Measurements from ENCODE around the gene GRIN2A.

GRIN2A gene

DNA sequence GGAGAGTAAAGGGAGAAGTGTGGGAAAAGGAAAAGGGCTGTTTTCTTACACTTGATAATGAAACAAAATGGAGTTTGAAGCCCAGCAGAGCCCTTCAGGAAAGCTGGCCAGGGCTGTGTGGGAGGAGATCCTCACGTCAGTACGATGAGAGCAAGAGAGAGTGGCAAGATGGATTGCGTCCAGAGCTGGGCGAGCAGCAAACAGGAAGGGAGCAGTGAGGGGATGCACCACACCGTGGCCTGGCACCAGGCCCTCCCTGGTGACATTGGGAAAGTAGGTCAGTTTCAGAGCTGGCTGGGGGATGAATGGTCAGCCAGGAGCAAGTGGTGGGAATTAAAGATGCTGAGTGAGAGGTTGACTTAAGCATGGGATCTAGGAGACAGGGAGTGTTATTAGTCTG, 273.6 kb downstream of the GRIN2A start:
- POLR2A ChIA-PET, result interaction anchor here (0.5 kb wide), 1 partner anchor 74 kb away, joined by 5 read pairs; no protein-coding TSS in a partner anchor
- TF ChIP-seq, protein P1, sequence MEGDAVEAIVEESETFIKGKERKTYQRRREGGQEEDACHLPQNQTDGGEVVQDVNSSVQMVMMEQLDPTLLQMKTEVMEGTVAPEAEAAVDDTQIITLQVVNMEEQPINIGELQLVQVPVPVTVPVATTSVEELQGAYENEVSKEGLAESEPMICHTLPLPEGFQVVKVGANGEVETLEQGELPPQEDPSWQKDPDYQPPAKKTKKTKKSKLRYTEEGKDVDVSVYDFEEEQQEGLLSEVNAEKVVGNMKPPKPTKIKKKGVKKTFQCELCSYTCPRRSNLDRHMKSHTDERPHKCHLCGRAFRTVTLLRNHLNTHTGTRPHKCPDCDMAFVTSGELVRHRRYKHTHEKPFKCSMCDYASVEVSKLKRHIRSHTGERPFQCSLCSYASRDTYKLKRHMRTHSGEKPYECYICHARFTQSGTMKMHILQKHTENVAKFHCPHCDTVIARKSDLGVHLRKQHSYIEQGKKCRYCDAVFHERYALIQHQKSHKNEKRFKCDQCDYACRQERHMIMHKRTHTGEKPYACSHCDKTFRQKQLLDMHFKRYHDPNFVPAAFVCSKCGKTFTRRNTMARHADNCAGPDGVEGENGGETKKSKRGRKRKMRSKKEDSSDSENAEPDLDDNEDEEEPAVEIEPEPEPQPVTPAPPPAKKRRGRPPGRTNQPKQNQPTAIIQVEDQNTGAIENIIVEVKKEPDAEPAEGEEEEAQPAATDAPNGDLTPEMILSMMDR (IDR thresholded peaks at IDR 0.05; ENCODE audit: control extremely low read depth, extremely low read depth, low read depth, missing control alignments), result no peak
- CTCF ChIA-PET, result interaction anchor here (1.0 to 1.5 kb wide), 2 partner anchors 25 to 29 kb away, joined by 3 read pairs; no protein-coding TSS in a partner anchor
- DNase-seq (ENCODE audit: extremely low spot score), result no peak

DNA sequence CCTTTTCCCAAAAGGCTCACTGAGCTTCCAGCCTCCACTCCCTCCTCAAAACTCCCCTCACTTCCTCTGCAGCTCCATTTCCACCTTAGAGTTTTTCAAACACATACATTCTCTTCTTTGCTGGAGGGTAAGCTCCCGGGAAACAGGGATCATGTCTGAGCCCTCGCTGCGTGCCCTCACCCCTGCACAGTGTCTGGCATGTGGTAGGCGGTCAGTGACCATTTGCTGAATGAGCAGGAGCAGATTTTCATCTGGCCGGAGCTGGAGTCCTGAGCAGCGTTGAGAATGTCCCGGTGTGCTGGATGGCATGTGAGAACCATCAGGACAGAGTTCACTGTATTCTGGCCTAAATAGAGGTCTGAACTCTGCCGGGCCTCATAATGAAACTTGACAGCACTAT, 274.5 kb downstream of the GRIN2A start:
- CTCF ChIA-PET, result interaction anchor here (1.2 to 1.5 kb wide), 2 partner anchors 25 to 100 kb away, joined by 3 read pairs; no protein-coding TSS in a partner anchor

DNA sequence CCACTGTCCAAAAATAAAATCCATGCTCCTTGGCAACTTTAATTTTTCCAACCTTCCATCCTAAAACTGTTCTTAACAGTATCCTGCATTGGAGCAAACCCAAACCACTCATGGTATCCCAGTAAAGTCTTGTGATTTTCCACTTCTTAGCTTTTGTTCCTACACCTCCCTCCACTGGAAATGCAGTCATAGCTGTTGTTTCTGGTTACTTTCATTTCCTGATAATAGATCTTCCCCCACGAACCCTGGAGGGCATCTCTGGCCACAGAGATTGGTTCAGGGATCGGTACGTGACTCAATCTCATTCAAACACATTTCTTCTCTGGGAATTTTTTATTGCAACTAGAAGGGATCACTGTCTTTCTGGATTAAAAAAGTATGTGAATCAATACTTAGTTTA, 276.0 kb downstream of the GRIN2A start:
- TF ChIP-seq, protein P1 (IDR thresholded peaks at IDR 0.05; ENCODE audit: control extremely low read depth, extremely low read depth, low read depth, missing control alignments), result no peak
- POLR2A ChIA-PET, result no interaction called here
- no peak for DNase-seq (ENCODE audit: extremely low spot score)
- CTCF ChIA-PET, result interaction anchor here (1.1 kb wide), 1 partner anchor 41 kb away, joined by 3 read pairs; no protein-coding TSS in a partner anchor

More for the DNA sequence above, 274.5 kb downstream of the GRIN2A start:
- TF ChIP-seq, protein P1 (IDR thresholded peaks at IDR 0.05; ENCODE audit: control extremely low read depth, extremely low read depth, low read depth, missing control alignments), result no peak
- POLR2A ChIA-PET, result no interaction called here
- no peak for DNase-seq (ENCODE audit: extremely low spot score)

DNA sequence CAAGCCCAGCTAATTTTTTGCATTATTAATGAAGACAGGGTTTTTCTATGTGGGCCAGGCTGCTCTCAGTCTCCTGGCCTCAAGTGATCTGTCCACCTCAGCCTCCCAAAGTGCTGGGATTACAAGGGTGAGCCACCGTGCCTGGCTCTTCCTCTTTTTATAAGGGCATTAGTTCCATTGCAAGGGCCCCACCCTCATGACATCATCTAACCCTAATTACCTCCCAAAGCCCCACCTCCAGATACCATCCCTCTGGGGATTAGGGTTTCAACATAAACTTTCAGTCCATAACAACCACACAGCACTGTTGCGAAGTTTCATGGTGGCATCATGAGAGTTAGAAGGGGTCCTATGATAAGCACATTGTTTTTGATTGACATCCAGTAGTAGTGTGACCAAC, 277.7 kb downstream of the GRIN2A start:
- no peak for DNase-seq (ENCODE audit: extremely low spot score)
- CTCF ChIA-PET, result no interaction called here
- TF ChIP-seq, protein P1 (IDR thresholded peaks at IDR 0.05; ENCODE audit: control extremely low read depth, extremely low read depth, low read depth, missing control alignments), result no peak
- POLR2A ChIA-PET, result no interaction called here

DNA sequence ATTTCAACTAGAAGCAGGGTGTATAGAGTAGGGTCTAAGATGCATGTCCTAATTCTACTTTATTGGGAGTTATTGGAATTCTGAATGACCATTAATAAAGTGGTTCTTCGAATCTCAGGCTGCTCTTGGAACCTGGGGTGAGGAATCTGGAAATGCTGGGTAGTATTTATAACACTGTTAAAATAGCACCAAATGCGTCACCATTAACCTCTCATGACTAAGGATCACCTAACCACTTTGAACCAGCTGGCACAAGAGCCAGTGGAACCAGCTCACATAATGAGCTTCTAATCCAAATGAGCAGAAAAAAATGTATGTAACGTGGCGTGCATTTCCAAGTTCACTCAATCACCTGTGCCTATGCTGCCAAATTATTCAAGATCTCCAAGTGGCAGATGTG, 281.7 kb downstream of the GRIN2A start:
- no peak for DNase-seq (ENCODE audit: extremely low spot score)
- ChIA-PET CTCF (interaction anchor here (0.9 to 1.2 kb wide), 2 partner anchors 13 to 45 kb away, joined by 3 to 6 read pairs; no protein-coding TSS in a partner anchor), POLR2A (no interaction called here)
- TF ChIP-seq, protein P1 (IDR thresholded peaks at IDR 0.05; ENCODE audit: control extremely low read depth, extremely low read depth, low read depth, missing control alignments), result no peak

DNA sequence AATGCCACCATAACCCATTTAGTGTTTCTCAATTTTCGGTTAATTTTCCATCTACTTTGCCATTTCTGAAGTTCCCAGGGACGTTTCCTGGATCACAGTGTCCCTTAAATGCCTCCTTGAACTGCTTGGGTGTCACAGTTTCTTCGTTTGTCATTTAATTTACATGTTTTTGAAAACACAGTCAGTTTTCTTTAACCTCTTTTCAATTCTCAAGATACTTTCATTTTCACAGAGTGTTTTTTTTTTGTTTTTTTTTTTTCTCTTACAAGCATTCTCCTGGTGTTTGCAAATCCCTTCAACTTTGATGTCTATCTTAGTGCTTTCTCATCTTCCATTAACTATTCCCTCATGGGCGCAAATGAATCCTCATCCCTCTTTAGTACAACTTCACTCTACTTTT, 283.7 kb downstream of the GRIN2A start:
- CTCF ChIA-PET, result interaction anchor here (1.4 kb wide), 1 partner anchor 33 kb away, joined by 4 read pairs; no protein-coding TSS in a partner anchor
- POLR2A ChIA-PET, result no interaction called here
- DNase-seq (ENCODE audit: extremely low spot score), result no peak
- TF ChIP-seq, protein P1 (IDR thresholded peaks at IDR 0.05; ENCODE audit: control extremely low read depth, extremely low read depth, low read depth, missing control alignments), result no peak
